GM18873 (cell line): Measurements from ENCODE around the gene LNPK.
"Not testable (repeated sequence)": the region's sequence is repeated elsewhere in the genome, so short reads cannot be mapped to it uniquely, and the experiment has no call there.

Experiments
- ATAC-seq: cut with Tn5 transposase; IDR thresholded peaks from one replicate; pipeline ENCODE4 v1.9.1; 2021; ENCODE audit warnings: mild to moderate bottlenecking, moderate library complexity, moderate number of reproducible peaks; ENCODE audit not compliant: unreplicated experiment, low FRiP score

Gene LNPK

DNA sequence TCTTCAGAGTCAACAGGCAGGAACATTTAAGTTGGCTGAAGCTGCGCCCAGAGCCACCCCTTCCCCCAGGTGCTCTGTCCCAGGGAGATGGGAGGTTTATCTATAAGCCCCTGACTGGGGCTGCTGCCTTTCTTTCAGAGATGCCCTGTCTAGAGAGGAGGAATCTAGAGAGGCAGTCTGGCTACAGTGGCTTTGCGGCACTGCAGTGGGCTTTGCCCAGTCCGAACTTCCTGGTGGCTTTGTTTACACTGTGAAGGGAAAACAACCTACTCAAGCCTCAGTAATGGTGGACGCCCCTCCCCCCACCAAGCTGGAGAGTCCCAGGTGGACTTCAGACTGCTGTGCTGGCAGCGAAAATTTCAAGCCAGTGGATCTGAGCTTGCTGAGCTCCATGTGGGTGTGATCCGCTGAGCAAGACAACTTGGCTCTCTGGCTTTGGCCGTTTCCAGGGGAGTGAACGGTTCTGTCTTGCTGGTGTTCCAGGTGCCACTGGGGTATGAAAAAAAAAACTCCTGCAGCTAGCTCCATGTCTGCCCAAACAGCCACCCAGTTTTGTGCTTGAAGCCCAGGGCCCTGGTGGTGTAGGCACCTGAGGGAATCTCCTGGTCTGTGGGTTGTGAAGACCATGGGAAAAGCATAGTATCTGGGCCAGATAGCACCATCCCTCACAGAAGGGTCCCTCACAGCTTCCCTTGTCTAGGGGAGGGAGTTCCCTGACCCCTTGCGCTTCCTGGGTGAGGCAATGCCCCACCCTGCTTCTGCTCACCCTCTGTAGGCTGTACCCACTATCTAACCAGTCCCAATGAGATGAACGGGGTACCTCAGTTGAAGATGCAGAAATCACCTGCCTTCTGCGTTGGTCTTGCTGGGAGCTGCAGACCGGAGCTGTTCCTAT is 88.0 kb downstream of the LNPK start:
- ATAC-seq: not testable (repeated sequence)

GRCh38 chr2:175913267-175913666 is 88.8 kb downstream of the LNPK start:
- ATAC-seq: not testable (repeated sequence)

DNA sequence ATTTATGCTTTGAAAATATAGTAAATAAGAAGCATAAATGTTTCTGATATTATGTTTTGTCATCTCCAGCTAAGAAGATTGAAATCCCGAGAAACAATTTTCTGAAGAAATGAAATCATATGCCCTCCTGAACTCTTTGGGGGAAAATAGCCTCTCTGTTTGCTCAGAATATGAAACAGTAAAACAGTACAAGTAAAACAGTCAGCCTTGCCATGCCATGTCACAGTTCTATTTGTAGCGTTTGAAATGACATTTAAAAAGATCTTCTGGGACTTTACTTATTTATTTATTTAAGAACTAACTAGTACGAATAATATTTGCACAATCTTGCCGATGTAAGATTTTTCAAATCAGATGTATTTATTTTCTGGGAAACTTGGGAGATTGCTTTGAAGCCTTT is 98.0 kb downstream of the LNPK start:
- ATAC-seq: no peak

- ATAC-seq: no peak
These were observed 98.6 kb downstream of the LNPK start for GRCh38 chr2:175903384-175903936.

- not testable (repeated sequence) for ATAC-seq
These were observed 106.1 kb downstream of the LNPK start for GRCh38 chr2:175895957-175896356.

DNA sequence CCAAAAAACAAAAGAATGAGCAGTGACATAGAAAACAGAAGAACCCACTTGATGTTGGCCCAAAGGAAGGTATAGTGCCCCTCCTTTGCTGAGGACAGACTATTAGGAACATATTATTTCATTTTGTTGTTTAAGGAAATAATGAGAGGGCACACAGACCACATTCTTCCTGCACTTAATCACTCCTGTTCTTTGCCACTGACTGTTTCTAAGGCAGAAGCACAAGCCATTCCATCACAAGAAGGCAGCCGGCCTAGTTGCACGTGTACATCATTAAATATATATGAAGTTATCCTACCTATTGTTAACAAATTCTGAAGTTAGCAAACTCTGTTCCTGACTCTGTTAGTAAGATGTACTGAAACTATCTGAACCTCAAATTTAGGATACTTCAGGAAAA is 110.0 kb downstream of the LNPK start:
- no peak for ATAC-seq

DNA sequence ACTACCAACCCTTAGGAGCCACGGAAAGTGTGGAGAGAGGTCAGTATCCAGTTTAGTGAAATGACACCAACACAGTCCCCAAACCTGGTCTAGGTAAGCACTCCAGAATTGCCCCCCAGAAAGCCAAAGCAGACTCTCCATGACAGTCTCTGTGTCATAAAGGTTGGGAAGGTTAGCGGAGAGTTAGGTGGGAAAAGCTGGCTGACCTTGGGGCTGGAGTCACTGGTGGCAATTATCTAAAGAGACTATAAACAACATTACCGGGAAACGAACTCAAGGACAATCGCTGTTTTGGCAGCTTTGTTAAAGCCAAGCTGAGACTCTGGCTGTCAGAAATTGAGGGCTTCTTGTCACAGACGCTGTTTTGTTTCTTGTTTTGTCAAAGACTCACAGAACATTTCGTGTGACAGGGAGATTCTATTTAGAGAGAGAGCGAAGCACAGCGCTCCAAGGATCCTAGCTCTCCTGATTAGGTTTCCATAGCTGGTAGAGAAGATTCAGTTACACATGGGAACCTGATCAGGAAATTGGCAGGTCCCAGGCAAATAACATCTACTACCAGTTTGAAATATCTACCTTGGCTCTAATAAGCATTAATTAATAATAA is 111.3 kb downstream of the LNPK start:
- no peak for ATAC-seq

- no peak for ATAC-seq
These were observed 112.3 kb downstream of the LNPK start for GRCh38 chr2:175889701-175890302.

DNA sequence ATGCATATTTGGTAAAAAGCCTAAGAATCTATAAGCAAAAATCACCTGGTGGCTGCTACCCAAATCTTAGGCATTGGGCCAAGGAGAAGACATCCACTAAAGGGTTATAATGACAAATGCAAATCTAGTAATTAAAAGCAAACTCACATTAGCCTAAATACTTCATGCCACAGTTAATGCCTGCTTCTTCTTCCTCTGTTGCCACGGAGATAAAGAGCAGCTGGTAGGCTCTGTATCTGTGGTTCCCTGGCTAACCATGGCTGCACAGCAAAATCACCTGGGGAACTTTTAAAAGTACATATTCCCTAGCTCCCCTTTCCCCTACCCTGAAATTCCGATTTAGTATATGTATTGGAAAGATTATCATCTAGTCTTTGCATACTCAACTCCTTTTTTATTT is 114.3 kb downstream of the LNPK start:
- ATAC-seq: no peak

DNA sequence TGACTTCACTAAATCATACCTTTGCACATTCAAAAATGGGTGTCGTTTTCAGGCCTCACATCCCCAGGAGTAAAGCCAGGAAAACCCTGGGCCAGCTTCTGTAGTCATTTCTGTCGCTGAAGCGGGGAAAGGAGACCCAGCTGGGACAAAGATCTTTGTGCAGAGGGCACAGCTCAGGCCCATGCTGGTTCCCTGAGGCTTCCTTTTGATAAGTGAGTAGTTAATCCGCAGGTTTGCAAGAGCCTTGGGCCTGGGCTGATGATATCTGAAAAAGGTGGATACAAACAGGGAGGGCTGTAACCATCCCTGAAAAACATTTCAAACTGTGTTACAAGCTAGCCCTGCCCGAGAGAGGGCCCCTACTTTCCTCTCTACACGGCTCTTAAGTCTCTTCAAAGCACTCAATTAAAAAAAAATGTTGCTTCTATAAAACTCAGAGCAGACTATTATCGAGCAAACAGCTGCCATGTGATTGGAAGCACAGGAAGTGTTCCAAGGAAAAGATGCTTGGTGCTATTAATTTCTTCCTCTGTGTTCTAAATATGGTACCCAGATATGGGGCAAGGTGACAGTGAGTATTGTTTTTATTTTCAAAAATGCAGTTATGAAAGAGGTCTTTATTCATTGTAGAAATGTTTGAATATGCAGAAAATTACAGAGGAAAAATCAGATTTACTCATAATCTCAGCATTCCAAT is 117.2 kb downstream of the LNPK start:
- no peak for ATAC-seq

DNA sequence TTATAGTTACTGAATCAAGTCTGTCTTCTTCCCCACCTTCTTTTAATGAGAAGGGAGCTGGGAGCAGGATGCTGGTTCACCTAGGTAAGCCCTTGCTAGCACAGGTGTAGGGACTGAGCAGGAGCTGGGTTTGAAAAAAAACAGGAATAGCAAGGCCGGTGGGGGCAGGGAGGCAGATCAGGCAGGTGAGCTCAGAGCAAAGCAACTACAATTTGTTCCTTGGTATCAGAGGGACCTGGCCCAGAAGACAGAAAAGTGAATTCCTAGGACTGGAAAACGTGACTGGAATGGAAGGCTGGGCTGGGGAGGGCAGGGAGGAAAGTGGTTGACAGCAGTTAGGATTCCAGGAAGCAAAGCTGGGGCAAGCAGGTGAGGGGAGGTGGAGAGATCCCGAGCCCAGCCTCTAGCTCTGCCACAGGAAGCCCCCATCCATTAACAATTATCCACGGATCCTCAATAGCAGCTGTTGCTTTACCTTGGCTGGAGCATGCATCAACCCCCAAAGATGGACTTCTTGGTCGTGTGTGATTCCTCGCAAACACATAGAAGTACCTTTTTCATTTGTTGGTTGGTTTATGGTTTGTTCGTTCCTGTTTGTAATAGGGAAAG is 118.4 kb downstream of the LNPK start:
- ATAC-seq: no peak

GRCh38 chr2:175879679-175880078 is 122.4 kb downstream of the LNPK start:
- ATAC-seq: no peak

DNA sequence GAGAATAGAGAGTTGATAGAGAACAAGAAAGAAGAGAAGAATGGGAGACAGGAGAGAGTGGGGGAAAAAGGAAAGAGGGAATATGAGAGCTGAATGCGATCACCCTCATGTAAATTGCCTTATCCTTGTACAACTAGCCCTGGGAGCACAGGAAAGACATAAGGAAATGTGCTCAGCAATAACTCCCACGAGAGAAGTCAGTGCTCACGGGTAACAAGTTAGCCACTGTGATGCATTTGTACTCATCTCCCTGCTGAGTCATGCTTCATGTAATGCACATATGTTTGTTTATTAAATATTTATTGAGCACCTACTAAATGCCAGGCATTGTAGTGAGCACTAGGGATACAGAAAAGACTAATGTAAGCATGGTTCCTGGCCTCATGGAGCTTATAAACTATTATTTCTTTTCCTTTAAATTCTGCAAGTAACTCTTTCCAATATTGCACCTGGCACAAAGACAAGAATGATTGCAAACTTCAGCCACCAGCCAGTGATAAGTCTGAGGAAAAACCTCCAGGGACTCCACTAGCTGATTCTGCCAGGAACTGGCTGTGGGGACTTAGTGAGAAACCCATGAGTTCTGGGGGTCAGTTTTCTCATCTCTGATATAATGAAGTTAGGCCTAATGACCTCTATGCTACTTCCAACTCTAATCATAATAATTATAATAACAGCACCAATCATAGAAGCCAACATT is 124.1 kb downstream of the LNPK start:
- ATAC-seq: no peak

DNA sequence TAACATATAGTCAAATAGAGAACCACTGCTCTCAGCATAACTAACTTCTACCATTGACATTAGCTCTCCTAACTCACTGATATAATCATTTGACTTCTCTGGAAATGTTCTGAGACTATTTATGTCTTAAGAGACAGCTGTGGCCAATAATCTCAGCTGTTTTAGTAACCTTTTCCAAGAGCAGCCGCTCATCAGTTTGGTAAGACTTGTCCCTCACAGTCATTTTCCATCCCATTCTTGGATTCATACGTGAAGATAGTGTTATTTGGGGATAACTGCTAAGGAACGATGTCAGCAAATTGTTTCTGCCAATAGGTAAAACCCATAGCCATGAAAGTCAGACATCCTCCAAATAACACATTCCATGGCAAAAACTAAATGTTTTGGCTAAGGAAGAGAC is 127.8 kb downstream of the LNPK start:
- no peak for ATAC-seq
